Astrocyte of the spinal cord (primary cell): ENCODE results near the gene KLHL40.

Experiments used
- DNase-seq: peaks from one replicate; pipeline ENCODE4 v3.0.0; 2011; ENCODE audit warnings: low read depth, low spot score
- H3K4me3 ChIP-seq: 2 replicates; pipeline ENCODE4 v1.5.1; 2011; ENCODE audit warnings: low read depth, mild to moderate bottlenecking, low read length, moderate library complexity
- CTCF ChIP-seq: IDR thresholded peaks from 2 replicates; pipeline ENCODE4 v1.5.1; 2012; ENCODE audit warnings: low read depth, mild to moderate bottlenecking, low read length, inconsistent platforms
- in situ Hi-C: cut with HindIII; loops from 2 replicates; pipeline ENCODE4 v1.10.0; 2017; ENCODE audit warnings: low sequenced_read_pairs

Gene KLHL40

GRCh38 chr3:42665050-42665878, 20.1 kb upstream of the KLHL40 start:
- no peak for DNase-seq
- H3K4me3 ChIP-seq = no peak overlapping the region
- in situ Hi-C loops = no loop called here
- no peak for TF ChIP-seq CTCF

- no peak for TF ChIP-seq CTCF
- H3K4me3 ChIP-seq = no peak overlapping the region
- no peak for DNase-seq
- in situ Hi-C loops = no loop called here
These were observed 19.3 kb upstream of the KLHL40 start for GRCh38 chr3:42666022-42666421.

GRCh38 chr3:42666577-42666998, 18.7 kb upstream of the KLHL40 start:
- TF ChIP-seq CTCF = no peak

GRCh38 chr3:42667096-42667522, 18.2 kb upstream of the KLHL40 start:
- in situ Hi-C loops = no loop called here

More at GRCh38 chr3:42666577-42666998, 18.7 kb upstream of the KLHL40 start:
- no peak for DNase-seq
- in situ Hi-C loops = no loop called here
- no peak overlapping the region for H3K4me3 ChIP-seq

GRCh38 chr3:42667523-42668412, 17.6 kb upstream of the KLHL40 start:
- DNase-seq = no peak
- no peak overlapping the region for H3K4me3 ChIP-seq
- in situ Hi-C loops = no loop called here
- no peak for TF ChIP-seq CTCF

More at GRCh38 chr3:42667096-42667522, 18.2 kb upstream of the KLHL40 start:
- TF ChIP-seq CTCF = no peak
- H3K4me3 ChIP-seq = no peak overlapping the region
- no peak for DNase-seq

GRCh38 chr3:42668413-42668760, 16.9 kb upstream of the KLHL40 start:
- no peak overlapping the region for H3K4me3 ChIP-seq
- TF ChIP-seq CTCF = no peak
- in situ Hi-C loops = no loop called here
- DNase-seq = no peak
